Keratinocyte (primary cell): Measurements from ENCODE around the gene FXYD5. TPM values are rescaled to one million over a fixed set of nuclear protein-coding genes. Genes with fewer than 3 reads are reported as not detected.

ENCODE experiments used
- DNase-seq: peaks from one replicate; pipeline ENCODE4 v3.0.0-alpha.2; 2011; ENCODE audit warnings: low read depth, missing footprints, low spot score
- FAIRE-seq: peaks from 2 replicates; lab custom pipeline; 2011; peaks lifted over from hg19 to GRCh38; lab: Jason Lieb, UNC
- H2AFZ ChIP-seq: 2 replicates; pipeline ENCODE4 v1.6.0; 2012; ENCODE audit warnings: low read length, control low read depth, inconsistent platforms; ENCODE audit not compliant: control insufficient read depth
- H3K27ac ChIP-seq: 2 replicates; pipeline ENCODE4 v1.5.1; 2011; ENCODE audit warnings: low read length; ENCODE audit not compliant: control insufficient read depth, insufficient read depth
- H3K27me3 ChIP-seq: 3 replicates; pipeline ENCODE4 v1.6.0; 2011; ENCODE audit warnings: low read length; ENCODE audit not compliant: control insufficient read depth, insufficient read depth; ENCODE audit errors: extremely low read depth
- H3K36me3 ChIP-seq, 2 experiments: 2 replicates in 1 of 2; 3 replicates in 1 of 2; pipeline ENCODE4 v1.5.1; 2011; ENCODE audit warnings: low read length in 2 of 2, mild to moderate bottlenecking in 1 of 2; ENCODE audit not compliant: control insufficient read depth in 2 of 2, insufficient read depth in 2 of 2; ENCODE audit errors: extremely low read depth in 1 of 2
- H3K4me1 ChIP-seq: 3 replicates; pipeline ENCODE4 v1.5.1; 2011; ENCODE audit warnings: low read length; ENCODE audit not compliant: control insufficient read depth, insufficient read depth; ENCODE audit errors: extremely low read depth
- H3K4me2 ChIP-seq: 3 replicates; pipeline ENCODE4 v1.6.0; 2011; ENCODE audit warnings: low read depth, low read length; ENCODE audit not compliant: control insufficient read depth, insufficient read depth; ENCODE audit errors: extremely low read depth
- H3K4me3 ChIP-seq, 3 experiments: fragments of 200-600 bp in 1 of 3; sonication (generic) in 1 of 3; 2 replicates in 2 of 3; 3 replicates in 1 of 3; pipeline ENCODE4 v1.5.1; 2011 to 2016; ENCODE audit warnings: low read length in 3 of 3, mild to moderate bottlenecking in 3 of 3, control low read depth in 2 of 3, inconsistent platforms in 1 of 3, low read depth in 1 of 3, mixed read lengths in 1 of 3, mixed run types in 1 of 3, moderate library complexity in 1 of 3; ENCODE audit not compliant: control insufficient read depth in 2 of 3, insufficient read depth in 2 of 3; ENCODE audit errors: extremely low read depth in 1 of 3
- H3K79me2 ChIP-seq: 2 replicates; pipeline ENCODE4 v1.6.0; 2012; ENCODE audit warnings: low read length; ENCODE audit not compliant: control insufficient read depth, insufficient read depth
- H3K9ac ChIP-seq: 3 replicates; pipeline ENCODE4 v1.6.0; 2011; ENCODE audit warnings: low read length; ENCODE audit not compliant: control insufficient read depth, insufficient read depth; ENCODE audit errors: extremely low read depth
- H3K9me1 ChIP-seq: 3 replicates; pipeline ENCODE4 v1.6.0; 2011; ENCODE audit warnings: low read length; ENCODE audit not compliant: control insufficient read depth, insufficient read depth; ENCODE audit errors: extremely low read depth
- H3K9me3 ChIP-seq: 2 replicates; pipeline ENCODE4 v1.5.1; 2012; ENCODE audit warnings: low read depth, low read length; ENCODE audit not compliant: control insufficient read depth
- H4K20me1 ChIP-seq: 3 replicates; pipeline ENCODE4 v1.6.0; 2011; ENCODE audit warnings: low read length; ENCODE audit not compliant: control insufficient read depth, insufficient read depth; ENCODE audit errors: extremely low read depth
- EZH2 ChIP-seq: IDR thresholded peaks from one replicate; pipeline ENCODE4 v1.6.1; 2012; ENCODE audit warnings: inconsistent platforms, mild to moderate bottlenecking, low read length, moderate library complexity
- dilution Hi-C: fragments of 300-500 bp; cut with MboI; formaldehyde crosslinking; loops from one replicate; pipeline ENCODE4 v1.7.0; 2020; ENCODE audit warnings: low sequenced_read_pairs; ENCODE audit not compliant: extremely low pct_ligation_motif_present
- polyA plus RNA-seq, 5 experiments: library from polyadenylated mRNA; depleted of rRNA in 3 of 5; stranded (reverse) in 3 of 5; stranded (forward) in 1 of 5; unstranded in 1 of 5; fragments of >200 nt; gene quantifications; 1 replicate in 1 of 5; 2 replicates in 3 of 5; 3 replicates in 1 of 5; pipeline versions ENCODE4 v1.2.1 to v1.2.3, GENCODE V29; 2011 to 2012; ENCODE audit warnings: missing spikeins in 2 of 5, low read depth in 1 of 5, low replicate concordance in 1 of 5
- TF ChIP-seq, protein P1 (sequence below), 3 experiments: IDR thresholded peaks in 1 of 3; conservative IDR thresholded peaks in 1 of 3; optimal IDR thresholded peaks in 1 of 3; 2 replicates in 2 of 3; 3 replicates in 1 of 3; pipeline versions ENCODE3 to v1.5.1; 2011; ENCODE audit warnings: low read length in 3 of 3, mild to moderate bottlenecking in 3 of 3, moderate library complexity in 2 of 3, control low read depth in 1 of 3, inconsistent platforms in 1 of 3; ENCODE audit not compliant: insufficient read depth in 2 of 3; ENCODE audit errors: extremely low read depth in 1 of 3

Gene FXYD5
- polyA plus RNA-seq, 1 donor (not counting 4 experiments of a cell fraction or from before 2014, with no cell fraction given): 122 TPM

DNA sequence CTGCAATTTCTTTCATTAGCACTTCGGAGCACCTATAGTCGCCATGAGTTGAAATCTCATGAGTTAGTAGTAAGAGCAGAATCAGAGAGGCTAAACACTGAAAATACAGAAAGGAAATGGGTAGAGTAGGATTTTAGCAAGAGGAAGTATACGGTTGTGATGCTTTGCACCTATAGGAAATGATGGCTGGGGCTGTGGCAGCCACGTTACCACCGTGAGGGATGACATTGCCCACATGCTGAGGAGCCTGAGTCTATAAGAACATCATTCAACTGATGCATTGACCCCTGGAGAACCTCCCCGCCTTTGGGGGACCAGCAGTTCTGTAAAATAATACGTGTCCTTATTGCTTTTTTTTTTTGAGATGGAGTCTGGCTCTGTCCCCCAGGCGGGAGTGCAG is 53.6 kb downstream of the FXYD5 start:
- H3K4me2 ChIP-seq: no peak overlapping the region
- FAIRE-seq: no peak
- H3K9me1 ChIP-seq: no peaks in the 10 kb centered on the region
- no peaks in the 10 kb centered on the region for H3K9me3 ChIP-seq
- no peak for DNase-seq
- H3K4me3 ChIP-seq: no peak overlapping the region
- no peaks in the 10 kb centered on the region for H3K36me3 ChIP-seq
- H4K20me1 ChIP-seq: no peaks in the 10 kb centered on the region
- H2AFZ ChIP-seq: no peak overlapping the region
- dilution Hi-C loops: no loop called here
- H3K9ac ChIP-seq: no peak overlapping the region
- H3K27ac ChIP-seq: no peak overlapping the region
- TF ChIP-seq EZH2: no peak
- TF ChIP-seq, protein P1, sequence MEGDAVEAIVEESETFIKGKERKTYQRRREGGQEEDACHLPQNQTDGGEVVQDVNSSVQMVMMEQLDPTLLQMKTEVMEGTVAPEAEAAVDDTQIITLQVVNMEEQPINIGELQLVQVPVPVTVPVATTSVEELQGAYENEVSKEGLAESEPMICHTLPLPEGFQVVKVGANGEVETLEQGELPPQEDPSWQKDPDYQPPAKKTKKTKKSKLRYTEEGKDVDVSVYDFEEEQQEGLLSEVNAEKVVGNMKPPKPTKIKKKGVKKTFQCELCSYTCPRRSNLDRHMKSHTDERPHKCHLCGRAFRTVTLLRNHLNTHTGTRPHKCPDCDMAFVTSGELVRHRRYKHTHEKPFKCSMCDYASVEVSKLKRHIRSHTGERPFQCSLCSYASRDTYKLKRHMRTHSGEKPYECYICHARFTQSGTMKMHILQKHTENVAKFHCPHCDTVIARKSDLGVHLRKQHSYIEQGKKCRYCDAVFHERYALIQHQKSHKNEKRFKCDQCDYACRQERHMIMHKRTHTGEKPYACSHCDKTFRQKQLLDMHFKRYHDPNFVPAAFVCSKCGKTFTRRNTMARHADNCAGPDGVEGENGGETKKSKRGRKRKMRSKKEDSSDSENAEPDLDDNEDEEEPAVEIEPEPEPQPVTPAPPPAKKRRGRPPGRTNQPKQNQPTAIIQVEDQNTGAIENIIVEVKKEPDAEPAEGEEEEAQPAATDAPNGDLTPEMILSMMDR (optimal IDR thresholded peaks at IDR 0.05 in 1 of 3, IDR thresholded peaks at IDR 0.05 in 1 of 3, conservative IDR thresholded peaks at IDR 0.05 in 1 of 3; ENCODE audit: extremely low read depth in 1 of 3, insufficient read depth in 2 of 3, low read length in 3 of 3): no peak
- H3K4me1 ChIP-seq: no peaks in the 10 kb centered on the region
- no peaks in the 10 kb centered on the region for H3K27me3 ChIP-seq
- H3K79me2 ChIP-seq: no peaks in the 10 kb centered on the region

DNA sequence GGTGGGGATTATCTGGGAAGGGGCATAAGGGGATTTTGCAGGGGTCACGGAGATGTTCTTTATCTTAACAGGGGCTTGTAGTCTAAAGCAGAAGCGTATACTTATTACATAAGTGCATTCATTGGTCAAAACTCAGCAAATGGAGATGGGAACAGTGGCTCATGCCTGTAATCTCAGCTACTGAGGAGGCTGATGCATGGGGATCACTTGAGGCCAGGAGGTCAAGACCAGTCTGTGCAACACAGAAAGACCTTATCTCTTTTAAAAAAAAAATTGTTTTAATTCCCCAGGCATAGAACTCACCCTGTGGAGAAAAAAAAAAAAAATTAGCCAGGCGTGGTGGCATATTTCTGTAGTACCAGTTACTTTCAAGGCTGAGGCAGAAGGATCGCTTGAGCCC is 55.1 kb downstream of the FXYD5 start:
- DNase-seq (no peak), FAIRE-seq (no peak)
- no peak overlapping the region for H3K4me3 ChIP-seq
- no peaks in the 10 kb centered on the region for H3K9me1 ChIP-seq
- dilution Hi-C loops: no loop called here
- no peak overlapping the region for H3K9ac ChIP-seq
- no peaks in the 10 kb centered on the region for H3K27me3 ChIP-seq
- TF ChIP-seq, protein P1 (optimal IDR thresholded peaks at IDR 0.05 in 1 of 3, IDR thresholded peaks at IDR 0.05 in 1 of 3, conservative IDR thresholded peaks at IDR 0.05 in 1 of 3; ENCODE audit: extremely low read depth in 1 of 3, insufficient read depth in 2 of 3, low read length in 3 of 3): no peak
- no peak for TF ChIP-seq EZH2
- no peaks in the 10 kb centered on the region for H3K9me3 ChIP-seq
- H3K27ac ChIP-seq: no peak overlapping the region
- no peak overlapping the region for H3K4me2 ChIP-seq
- peaks cover 12% of the 10 kb centered on the region for H3K4me1 ChIP-seq
- H4K20me1 ChIP-seq: peaks cover 3% of the 10 kb centered on the region
- no peaks in the 10 kb centered on the region for H3K36me3 ChIP-seq
- H3K79me2 ChIP-seq: no peaks in the 10 kb centered on the region
- H2AFZ ChIP-seq: no peak overlapping the region
